Mesenteric fat pad (tissue), 1 donor: ENCODE data around the gene HOXC10. TPM values are rescaled to one million over a fixed set of nuclear protein-coding genes. Genes with fewer than 3 reads are reported as not detected.

Experiments used
- DNase-seq: peaks from one replicate; pipeline ENCODE4 v3.0.0-alpha.2; 2020; ENCODE audit warnings: low spot score
- total RNA-seq: library from RNA; stranded (reverse); fragmentation: NEBNext Ultra II Directional; extraction: Animal tissue kit (Norgen Biotek cat#: 25700); gene quantifications from one replicate; pipeline ENCODE4 v1.2.1, GENCODE V29; 2021
- donor health status: DM: yes; HTN: yes; CAD: no.

Gene HOXC10
- total RNA-seq, 1 donor from 2014 or later, result 0.16 TPM

- no peak for DNase-seq
Measured at GRCh38 chr12:54025499-54026405, 40.8 kb downstream of the HOXC10 start.

GRCh38 chr12:54026640-54027441 is 41.9 kb downstream of the HOXC10 start:
- DNase-seq, result no peak

GRCh38 chr12:54027442-54027786 is 42.5 kb downstream of the HOXC10 start:
- DNase-seq, result no peak

GRCh38 chr12:54028314-54029201 is 43.6 kb downstream of the HOXC10 start, which contains the start of gene HOXC6:
Gene HOXC6 (plus strand): TSS chr12:54028440. CDS start chr12:54028522, 82 bp downstream.
- DNase-seq, result no peak

GRCh38 chr12:54029529-54030441 is 44.8 kb downstream of the HOXC10 start:
- no peak for DNase-seq

- no peak for DNase-seq
Measured at GRCh38 chr12:54030442-54030801, 45.5 kb downstream of the HOXC10 start.

- DNase-seq, result no peak
Measured at GRCh38 chr12:54030889-54031471, 46.0 kb downstream of the HOXC10 start.

GRCh38 chr12:54031480-54031879 is 46.5 kb downstream of the HOXC10 start:
- DNase-seq, result no peak

GRCh38 chr12:54032086-54032619 is 47.2 kb downstream of the HOXC10 start:
- no peak for DNase-seq

GRCh38 chr12:54032627-54033100 is 47.7 kb downstream of the HOXC10 start, which contains the start of gene HOXC5:
Gene HOXC5 (plus strand): TSS chr12:54033050. CDS start chr12:54033123, 73 bp downstream.
- DNase-seq, result no peak

GRCh38 chr12:54033106-54033979 is 48.4 kb downstream of the HOXC10 start:
- DNase-seq, result no peak

GRCh38 chr12:54033980-54034784 is 49.2 kb downstream of the HOXC10 start:
- no peak for DNase-seq

GRCh38 chr12:54034785-54035310 is 49.9 kb downstream of the HOXC10 start:
- no peak for DNase-seq

GRCh38 chr12:54035568-54036264 is 50.8 kb downstream of the HOXC10 start:
- DNase-seq, result no peak

- no peak for DNase-seq
Measured at GRCh38 chr12:54036620-54037359, 51.8 kb downstream of the HOXC10 start.
